HG02623 (cell line): ENCODE data around the gene CACUL1.
"Not testable (repeated sequence)": the region's sequence is repeated elsewhere in the genome, so short reads cannot be mapped to it uniquely, and the experiment has no call there.

Source experiments
- ATAC-seq: cut with Tn5 transposase; IDR thresholded peaks from one replicate; pipeline ENCODE4 v1.9.1; 2021; ENCODE audit warnings: moderate library complexity; ENCODE audit not compliant: unreplicated experiment

The CACUL1 gene

GRCh38 chr10:118692872-118693271 lies 61.9 kb downstream of the CACUL1 start:
- no peak for ATAC-seq

DNA sequence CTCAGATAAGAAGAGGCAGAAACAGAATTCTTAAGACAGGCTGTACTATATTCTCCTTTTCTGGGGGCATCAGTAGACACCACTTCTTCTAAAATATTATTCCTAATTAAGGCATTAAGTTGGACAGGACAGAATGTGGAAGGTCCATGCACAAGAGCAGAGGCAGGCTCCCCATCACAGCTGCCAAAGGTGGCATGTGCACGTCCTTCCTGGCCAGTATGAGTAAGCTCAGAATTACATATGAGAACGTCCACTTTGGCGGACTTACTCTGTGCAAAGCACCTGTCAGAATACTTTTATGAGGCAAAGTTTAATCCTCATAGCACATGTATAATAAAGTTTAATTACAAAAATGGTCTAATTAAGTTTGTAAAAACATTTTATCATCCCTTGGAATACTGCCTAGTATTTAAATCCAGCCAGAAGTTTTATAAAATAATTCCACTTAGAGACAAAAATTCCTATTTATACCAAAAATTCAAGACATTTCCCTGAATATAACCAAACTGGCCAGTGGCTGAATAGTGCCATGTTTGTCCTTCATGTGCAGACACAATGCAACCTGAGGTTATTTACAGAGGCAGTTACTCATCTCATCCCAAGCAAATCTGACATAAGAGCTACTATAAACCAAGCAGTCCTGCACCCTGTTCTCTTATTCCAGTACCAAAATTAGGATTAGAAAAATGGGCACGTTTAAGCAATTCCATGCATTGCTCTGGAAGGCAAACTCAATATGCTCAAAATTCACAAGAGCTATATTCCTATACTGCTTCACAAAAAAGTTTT lies 65.5 kb downstream of the CACUL1 start:
- no peak for ATAC-seq

DNA sequence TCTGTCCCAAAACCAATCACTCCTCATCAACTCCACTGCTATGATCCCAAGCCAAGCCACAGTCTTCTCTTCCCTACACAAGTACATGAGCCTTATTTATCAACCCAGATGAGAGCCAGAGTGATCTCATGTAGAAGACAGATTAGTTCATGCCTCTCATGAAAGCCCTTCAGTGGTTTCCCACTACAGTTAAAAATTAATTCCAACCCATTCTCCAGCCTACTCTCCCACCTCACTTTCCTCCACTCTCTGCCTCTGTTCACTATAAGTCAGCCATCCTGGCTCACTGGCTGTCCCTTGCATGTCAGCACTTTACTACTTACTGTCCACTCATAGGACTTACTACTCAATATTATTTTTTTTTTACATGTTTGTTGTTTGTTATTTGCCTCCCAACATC lies 67.3 kb downstream of the CACUL1 start:
- no peak for ATAC-seq

DNA sequence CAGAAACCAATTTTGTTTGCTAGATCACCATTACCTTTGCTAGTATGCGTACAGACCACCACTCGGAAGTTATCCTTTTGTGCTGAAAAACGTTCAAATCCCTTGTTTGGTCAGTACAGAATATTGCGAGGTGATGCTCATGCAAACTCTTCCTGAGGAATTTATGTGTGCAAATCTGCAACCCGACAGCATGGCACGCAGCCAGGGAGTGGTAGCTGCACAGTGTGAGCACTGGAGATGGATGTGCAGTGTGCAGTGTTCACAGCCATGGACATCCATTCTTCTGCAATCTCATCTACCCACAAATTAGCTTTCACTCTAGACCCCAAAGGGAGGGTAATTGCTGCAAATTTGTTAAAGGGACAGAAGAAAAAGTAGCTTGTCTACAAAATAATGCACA lies 72.2 kb downstream of the CACUL1 start:
- no peak for ATAC-seq

DNA sequence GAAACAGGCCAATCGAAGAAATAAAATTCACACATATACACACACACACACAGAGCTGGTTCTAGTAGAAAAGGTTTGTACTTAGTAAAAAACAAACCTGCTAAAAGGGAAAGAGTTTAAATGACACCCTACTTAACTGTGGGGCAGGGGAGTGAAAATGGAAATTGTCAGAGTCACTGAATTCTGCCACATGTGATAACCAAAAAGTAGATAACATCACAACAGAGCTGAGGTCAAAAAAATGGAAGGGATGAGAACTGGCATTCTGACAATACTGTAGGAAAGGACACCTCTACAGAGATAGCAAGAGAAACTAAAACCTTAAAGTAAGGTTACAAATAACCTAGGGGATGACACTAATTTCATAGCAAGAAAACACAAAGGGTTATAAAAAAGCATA lies 74.6 kb downstream of the CACUL1 start:
- ATAC-seq, result no peak

DNA sequence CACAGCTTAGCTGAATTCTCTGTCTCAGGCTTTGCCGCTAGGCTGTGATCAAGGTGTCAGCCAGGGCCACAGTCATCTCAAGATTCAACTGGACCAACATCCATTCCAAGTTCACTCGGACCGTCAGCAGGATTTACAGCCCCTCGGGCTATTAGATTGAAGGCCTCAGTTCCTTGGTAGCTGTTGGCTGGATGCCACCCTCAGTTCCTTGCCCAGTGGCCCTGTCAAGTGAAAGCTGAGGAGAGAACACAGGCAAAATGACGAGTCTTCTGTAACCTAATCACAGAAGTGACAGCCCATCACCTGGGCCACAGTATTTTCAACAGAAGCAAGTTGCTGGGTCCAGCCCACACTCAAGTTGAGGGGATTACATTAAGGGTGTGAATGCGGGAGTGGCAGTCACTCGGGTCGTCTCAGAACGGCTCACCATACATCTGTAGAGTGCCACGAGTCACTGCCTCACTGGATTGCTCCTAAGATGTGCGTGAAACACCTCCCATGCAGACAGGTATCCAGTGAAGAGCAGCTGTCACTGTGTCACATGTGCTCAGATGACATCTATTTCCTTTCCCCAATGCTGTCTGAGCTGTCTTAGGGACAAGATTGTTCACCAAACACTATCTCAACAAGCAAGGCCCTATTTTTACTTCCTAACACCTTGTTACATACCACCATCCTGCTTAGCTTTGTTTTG lies 80.4 kb downstream of the CACUL1 start:
- ATAC-seq, result no peak

DNA sequence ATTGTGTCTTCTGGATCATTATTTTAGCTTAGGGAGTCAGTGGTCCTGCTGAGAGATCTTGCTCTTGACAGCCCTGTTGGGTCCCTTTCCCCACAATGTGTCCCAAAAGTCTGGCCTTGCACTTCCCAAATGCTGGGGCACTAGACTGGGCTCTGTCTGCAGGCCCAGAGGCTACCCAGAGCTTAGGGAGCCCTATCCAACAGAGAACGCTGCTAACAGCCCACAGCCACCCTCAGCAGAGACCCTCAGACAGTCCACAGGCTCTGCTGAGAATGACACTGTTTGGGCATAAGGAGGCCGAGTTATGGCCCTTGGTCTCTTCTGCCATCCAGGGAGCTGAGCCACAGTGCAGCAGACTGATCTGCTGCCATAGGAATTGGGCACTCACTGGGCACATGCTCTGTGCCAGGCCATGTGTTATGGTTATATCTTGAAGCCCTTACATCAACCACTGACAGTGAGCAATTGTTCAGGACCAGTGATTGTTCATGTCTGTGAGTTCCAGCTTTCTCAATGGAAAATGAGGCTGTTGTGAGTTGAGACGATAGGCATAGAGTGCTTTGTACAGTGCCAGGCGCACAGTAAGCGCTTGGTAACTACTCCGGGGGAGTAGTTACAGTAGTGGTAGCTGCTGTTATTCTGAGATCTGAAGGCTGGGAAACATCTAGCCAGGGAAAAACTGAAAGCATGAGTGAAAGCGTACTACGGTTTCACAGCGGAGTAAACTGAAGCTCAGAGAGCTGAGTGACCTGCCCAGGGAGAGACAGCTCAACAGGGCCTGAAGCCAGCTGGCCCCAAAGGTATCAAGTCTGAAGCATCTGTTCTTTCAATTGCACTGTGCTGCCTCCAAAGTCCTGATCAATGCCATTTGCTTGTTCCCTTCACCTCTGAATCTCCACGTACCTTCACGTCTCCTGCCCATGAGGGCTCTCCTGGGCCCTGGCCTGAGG lies 81.7 kb downstream of the CACUL1 start:
- ATAC-seq, result no peak

DNA sequence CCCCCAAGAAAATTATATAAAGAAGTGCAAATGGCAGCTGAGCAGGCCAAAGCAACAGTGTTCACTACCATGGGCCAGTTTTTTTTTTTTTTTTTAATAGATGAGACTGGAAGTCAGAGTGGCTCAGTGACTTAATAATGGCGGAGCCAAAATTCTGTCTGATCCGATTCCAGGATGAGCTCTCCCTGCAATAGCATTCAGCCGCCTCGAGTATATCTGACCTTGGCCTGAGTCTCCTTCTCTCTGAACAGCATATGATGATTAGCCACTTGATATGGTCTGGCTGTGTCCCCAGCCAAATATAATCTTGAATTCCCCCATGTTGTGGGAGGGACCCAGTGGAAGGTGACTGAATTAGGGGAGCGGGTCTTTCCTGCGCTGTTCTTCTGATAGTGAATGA lies 82.6 kb downstream of the CACUL1 start:
- ATAC-seq, result no peak

DNA sequence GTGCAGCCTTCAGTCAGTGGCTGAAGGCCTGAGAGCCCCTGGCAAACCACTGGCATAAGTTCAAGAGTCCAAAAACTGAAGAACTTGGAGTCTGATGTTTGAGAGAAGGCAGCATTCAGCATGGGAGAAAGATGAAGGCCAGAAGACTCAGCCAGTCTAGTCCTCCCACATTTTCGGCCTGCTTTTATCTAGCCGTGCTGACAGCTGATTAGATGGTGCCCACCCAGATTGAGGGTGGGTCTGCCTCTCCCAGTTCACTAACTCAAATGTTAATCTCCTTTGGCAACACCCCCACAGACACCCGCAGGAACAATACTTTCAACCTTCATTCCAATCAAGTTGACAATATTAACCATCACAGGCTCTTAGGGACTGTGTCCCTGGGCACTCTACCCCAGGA lies 83.5 kb downstream of the CACUL1 start:
- not testable (repeated sequence) for ATAC-seq

DNA sequence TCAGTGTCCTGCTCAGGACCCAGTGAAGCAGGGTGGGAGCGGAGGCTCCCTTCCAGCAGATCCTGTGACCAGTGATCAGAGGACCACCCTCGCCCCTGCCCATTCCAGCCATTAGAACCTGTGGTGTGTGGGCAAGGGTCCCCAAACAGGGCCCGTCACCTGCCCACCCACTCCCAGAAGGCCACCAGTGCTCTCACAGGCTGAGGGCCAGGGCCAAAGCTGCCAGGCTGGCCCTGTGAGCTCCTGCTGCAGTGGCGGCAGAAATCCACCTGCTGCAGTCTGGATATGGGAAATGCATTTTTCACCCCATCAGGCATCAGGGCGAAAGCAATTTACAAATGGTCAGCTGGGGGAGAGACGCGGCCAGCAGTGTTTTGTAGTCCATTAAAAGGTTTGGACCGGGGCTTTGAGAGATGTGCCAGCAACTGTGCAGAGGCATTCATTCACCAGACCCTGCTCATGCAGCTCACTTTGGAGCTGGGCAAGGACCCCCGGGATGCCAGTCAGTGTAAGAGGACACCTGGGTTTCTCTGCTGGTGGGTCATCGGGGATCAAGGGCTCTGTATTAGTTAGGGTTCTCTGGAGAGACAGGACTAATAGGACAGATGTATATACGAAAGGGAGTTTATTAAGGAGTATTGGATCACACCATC lies 84.2 kb downstream of the CACUL1 start:
- ATAC-seq, result no peak

- no peak for ATAC-seq
Observed at GRCh38 chr10:118669835-118670234, 84.9 kb downstream of the CACUL1 start.

DNA sequence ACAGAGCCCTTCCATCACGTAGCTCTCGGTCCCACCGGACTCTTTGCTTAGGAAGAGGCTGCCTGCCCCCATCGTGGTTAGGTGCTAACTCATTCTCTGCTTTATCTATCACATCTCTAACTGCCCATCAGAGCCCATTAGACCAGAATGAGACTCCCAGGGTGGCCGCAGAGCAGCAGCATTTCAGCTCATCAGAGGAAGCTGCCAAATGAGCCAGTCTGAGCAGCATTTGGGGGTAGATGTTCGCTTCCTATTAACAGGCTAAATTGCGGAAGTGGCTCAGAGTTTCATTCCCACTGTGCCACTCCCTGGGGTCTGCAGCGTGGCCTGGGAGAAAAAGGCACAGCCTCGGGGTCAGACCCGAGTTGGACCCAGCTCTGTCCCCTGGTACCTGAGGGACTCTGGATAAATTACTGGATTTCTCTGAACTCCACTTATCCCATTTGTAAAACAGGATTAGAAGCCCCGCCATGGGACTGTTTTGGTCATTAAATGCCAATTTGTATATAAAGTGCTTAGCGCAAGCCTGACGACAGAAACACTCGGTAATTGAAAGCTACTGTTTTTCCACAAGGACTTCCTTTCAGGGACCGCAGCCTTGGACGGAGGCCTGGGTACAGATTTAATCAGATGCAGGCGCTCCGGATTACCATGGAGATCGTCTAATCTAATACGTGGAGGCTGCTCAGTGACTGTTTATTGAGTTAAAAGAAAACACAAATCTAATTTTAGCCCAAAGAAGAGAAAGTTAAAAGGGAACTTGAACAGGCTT lies 85.6 kb downstream of the CACUL1 start:
- no peak for ATAC-seq

GRCh38 chr10:118668228-118668952 lies 86.4 kb downstream of the CACUL1 start:
- ATAC-seq, result no peak

DNA sequence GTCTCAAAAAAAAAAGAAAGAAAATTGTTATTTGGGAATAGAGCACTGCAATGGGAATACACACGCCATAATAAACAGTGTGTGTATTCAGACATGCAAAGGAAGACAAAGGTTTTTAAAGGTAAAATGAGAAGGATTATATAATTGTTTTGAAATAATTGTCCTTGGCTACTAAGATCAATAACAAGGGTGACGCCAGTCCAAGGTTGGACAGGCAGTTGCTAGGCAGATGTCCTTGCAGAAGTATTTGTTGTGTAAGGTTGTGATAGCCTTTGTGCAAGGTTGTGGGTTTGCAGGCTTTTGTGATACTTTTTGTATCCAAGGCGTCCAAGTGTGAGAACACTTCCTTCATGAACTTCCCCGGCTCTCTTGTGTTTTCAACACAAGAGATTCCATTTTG lies 87.0 kb downstream of the CACUL1 start:
- ATAC-seq, result no peak

GRCh38 chr10:118666350-118666749 lies 88.4 kb downstream of the CACUL1 start:
- ATAC-seq, result no peak

GRCh38 chr10:118664321-118664720 lies 90.4 kb downstream of the CACUL1 start:
- ATAC-seq, result no peak

DNA sequence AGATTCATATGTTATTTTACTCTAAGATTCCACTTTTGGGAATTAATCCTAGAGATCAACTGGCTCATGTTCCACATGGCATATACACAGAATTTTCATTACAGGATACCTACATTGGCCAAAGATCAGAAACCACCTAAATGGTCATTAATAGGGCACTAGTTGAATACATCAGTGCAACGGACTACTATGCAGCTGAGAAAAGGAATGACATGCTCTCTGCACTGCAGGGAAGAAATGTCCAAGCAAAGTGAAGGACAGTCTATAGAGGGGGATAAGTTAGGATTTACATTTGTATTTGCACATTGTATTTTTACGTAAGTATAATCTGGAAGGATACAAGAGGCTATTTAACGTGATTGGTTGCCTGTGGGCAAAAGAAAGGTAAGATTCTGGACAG lies 91.6 kb downstream of the CACUL1 start:
- ATAC-seq, result no peak

- ATAC-seq, result no peak
Observed at GRCh38 chr10:118662228-118663035, 92.3 kb downstream of the CACUL1 start.

DNA sequence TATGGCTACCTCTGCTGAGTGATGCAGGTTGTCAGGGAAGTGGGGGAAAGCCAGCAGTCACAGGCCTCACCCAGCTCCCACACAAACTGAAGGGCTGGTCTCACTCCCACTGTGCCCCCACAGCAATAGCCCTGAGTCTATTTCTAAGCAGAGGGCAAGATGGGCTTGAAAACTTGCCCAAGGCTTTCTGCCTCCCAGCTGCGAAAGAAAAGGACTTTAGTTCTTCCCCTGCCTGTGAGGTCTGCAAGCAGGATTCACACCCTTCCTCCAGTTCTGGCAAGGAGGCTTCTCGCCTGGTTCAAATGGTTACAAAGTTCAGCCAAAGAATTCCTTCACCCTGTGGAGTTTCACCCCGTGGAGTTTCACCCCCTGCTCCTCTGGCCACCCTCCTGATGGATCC lies 96.0 kb downstream of the CACUL1 start:
- ATAC-seq, result no peak
